Fibroblast of the conjunctiva (primary cell): ENCODE results near the gene QRFP.

Experiments
- DNase-seq: peaks from one replicate; pipeline ENCODE4 v3.0.0-alpha.2; 2010; ENCODE audit warnings: low read depth

The QRFP gene

GRCh38 chr9:130933114-130934046 lies 36.8 kb upstream of the QRFP start:
- DNase-seq = no peak

GRCh38 chr9:130932255-130933079 lies 35.9 kb upstream of the QRFP start:
- DNase-seq = no peak

- no peak for DNase-seq
These were observed 35.1 kb upstream of the QRFP start for GRCh38 chr9:130931508-130932254.

GRCh38 chr9:130930804-130931349 lies 34.3 kb upstream of the QRFP start:
- no peak for DNase-seq

GRCh38 chr9:130930132-130930803 lies 33.7 kb upstream of the QRFP start:
- no peak for DNase-seq

- DNase-seq = no peak
These were observed 33.0 kb upstream of the QRFP start for GRCh38 chr9:130929571-130930038.

- no peak for DNase-seq
These were observed 31.6 kb upstream of the QRFP start for GRCh38 chr9:130927995-130928900.

- no peak for DNase-seq
These were observed 30.7 kb upstream of the QRFP start for GRCh38 chr9:130927338-130927737.

- DNase-seq = no peak
These were observed 28.6 kb upstream of the QRFP start for GRCh38 chr9:130925050-130925678.

GRCh38 chr9:130924448-130924788 lies 27.8 kb upstream of the QRFP start:
- DNase-seq = no peak

GRCh38 chr9:130923611-130924447 lies 27.2 kb upstream of the QRFP start:
- no peak for DNase-seq

- DNase-seq = no peak
These were observed 26.4 kb upstream of the QRFP start for GRCh38 chr9:130922893-130923610.

GRCh38 chr9:130921989-130922892 lies 25.6 kb upstream of the QRFP start:
- no peak for DNase-seq

- DNase-seq = no peak
These were observed 24.8 kb upstream of the QRFP start for GRCh38 chr9:130921300-130921988.

- no peak for DNase-seq
These were observed 24.2 kb upstream of the QRFP start for GRCh38 chr9:130920762-130921299.

- DNase-seq = no peak
These were observed 23.6 kb upstream of the QRFP start for GRCh38 chr9:130920233-130920632.
